IgD-negative memory B cell (primary cell): ENCODE data around the gene PPIG. TPM values are rescaled to one million over a fixed set of nuclear protein-coding genes. Genes with fewer than 3 reads are reported as not detected.
"Not testable (repeated sequence)": the region's sequence is repeated elsewhere in the genome, so short reads cannot be mapped to it uniquely, and the experiment has no call there.

ENCODE experiments used
- H3K27ac Mint-ChIP-seq, 3 donors: one replicate each; pipeline ENCODE4 v1.8.0; 2020 to 2022; ENCODE audit warnings: mild to moderate bottlenecking in 3 of 3, mixed read lengths in 3 of 3, moderate library complexity in 1 of 3
- H3K27me3 Mint-ChIP-seq: one replicate; pipeline ENCODE4 v1.8.0; 2021; ENCODE audit warnings: mixed read lengths
- H3K36me3 Mint-ChIP-seq: one replicate; pipeline ENCODE4 v1.8.0; 2020; ENCODE audit warnings: mild to moderate bottlenecking, mixed read lengths
- H3K4me1 Mint-ChIP-seq, 3 donors: one replicate each; pipeline ENCODE4 v1.8.0; 2020 to 2022; ENCODE audit warnings: mixed read lengths in 3 of 3, mild to moderate bottlenecking in 1 of 3
- H3K4me3 Mint-ChIP-seq, 4 donors: one replicate each; pipeline ENCODE4 v1.8.0; 2020 to 2022; ENCODE audit warnings: mild to moderate bottlenecking in 4 of 4, mixed read lengths in 4 of 4, moderate library complexity in 3 of 4
- H3K9me3 Mint-ChIP-seq, 3 donors: one replicate each; pipeline ENCODE4 v1.8.0; 2020 to 2021; ENCODE audit warnings: mixed read lengths in 3 of 3, mild to moderate bottlenecking in 1 of 3
- polyA plus RNA-seq: library from polyadenylated mRNA; unstranded; fragments of 300-500 nt; fragmentation: Illumina TruSeq; gene quantifications from one replicate; pipeline ENCODE4 v1.2.3, GENCODE V29; 2021

PPIG gene
- polyA plus RNA-seq, 1 donor from 2014 or later, result 92.5 TPM

GRCh38 chr2:169687943-169688342 lies 103.8 kb downstream of the PPIG start:
- H3K4me3 Mint-ChIP-seq, H3K36me3 Mint-ChIP-seq, H3K27ac Mint-ChIP-seq, H3K27me3 Mint-ChIP-seq, H3K4me1 Mint-ChIP-seq: not testable (repeated sequence)
- H3K9me3 Mint-ChIP-seq, result peaks cover 9 to 22% (median 21%) of the 10 kb centered on the region in 3 donors

GRCh38 chr2:169690958-169691357 lies 106.8 kb downstream of the PPIG start:
- H3K9me3 Mint-ChIP-seq, result peaks cover 9 to 21% (median 20%) of the 10 kb centered on the region in 3 donors
- no peak overlapping the region for H3K27ac Mint-ChIP-seq
- no peak overlapping the region for H3K4me3 Mint-ChIP-seq
- peaks cover 7 to 18% (median 10%) of the 10 kb centered on the region in 3 donors for H3K4me1 Mint-ChIP-seq
- H3K36me3 Mint-ChIP-seq, result no peaks in the 10 kb centered on the region
- peaks cover 9% of the 10 kb centered on the region for H3K27me3 Mint-ChIP-seq

Other genes starting within 250 kb of the PPIG start
- gene LRP2, start 221.8 kb upstream of the PPIG start, polyA plus RNA-seq, result not detected
- 0.24 TPM for gene BBS5, start 104.9 kb upstream of the PPIG start, polyA plus RNA-seq
- not detected for gene KLHL41, start 74.6 kb upstream of the PPIG start, polyA plus RNA-seq
- 15.1 TPM for gene FASTKD1, start 10.5 kb upstream of the PPIG start, polyA plus RNA-seq
- not detected for gene CFAP210, start 110.1 kb downstream of the PPIG start, polyA plus RNA-seq
- 3.8 TPM for gene PHOSPHO2, start 110.1 kb downstream of the PPIG start, polyA plus RNA-seq
- gene KLHL23, start 149.5 kb downstream of the PPIG start, polyA plus RNA-seq, result 1.8 TPM
- 116 TPM for gene SSB, start 214.5 kb downstream of the PPIG start, polyA plus RNA-seq
- gene METTL5, start 240.6 kb downstream of the PPIG start, polyA plus RNA-seq, result 111 TPM
- 5.4 TPM for gene UBR3, start 243.1 kb downstream of the PPIG start, polyA plus RNA-seq